Endothelial cell of umbilical vein (primary cell): ENCODE measurements around the gene PRLR.

Source experiments
- EZH2 ChIP-seq: IDR thresholded peaks from 2 replicates; pipeline ENCODE4 v1.6.1; 2012; ENCODE audit warnings: borderline replicate concordance, low read depth, mild to moderate bottlenecking, moderate library complexity, low read length, inconsistent platforms; ENCODE audit not compliant: severe bottlenecking
- POLR2A ChIP-seq: IDR thresholded peaks from 2 replicates; pipeline ENCODE4 v1.6.1; 2012; ENCODE audit warnings: low read depth, mild to moderate bottlenecking, control low read depth, low read length
- TF ChIP-seq, protein P1 (sequence below), 2 donors: IDR thresholded peaks; 1 replicate in 1 of 2; 2 replicates in 1 of 2; pipeline ENCODE4 v1.5.1; 2011; ENCODE audit warnings: low read length in 2 of 2, mild to moderate bottlenecking in 2 of 2, moderate library complexity in 2 of 2, control low read depth in 1 of 2, inconsistent platforms in 1 of 2, low read depth in 1 of 2; ENCODE audit not compliant: insufficient read depth in 1 of 2; ENCODE audit errors: extremely low read depth in 1 of 2

GRCh38 chr5:35199886-35200285, 30.4 kb downstream of the PRLR start:
- TF ChIP-seq, protein P1, sequence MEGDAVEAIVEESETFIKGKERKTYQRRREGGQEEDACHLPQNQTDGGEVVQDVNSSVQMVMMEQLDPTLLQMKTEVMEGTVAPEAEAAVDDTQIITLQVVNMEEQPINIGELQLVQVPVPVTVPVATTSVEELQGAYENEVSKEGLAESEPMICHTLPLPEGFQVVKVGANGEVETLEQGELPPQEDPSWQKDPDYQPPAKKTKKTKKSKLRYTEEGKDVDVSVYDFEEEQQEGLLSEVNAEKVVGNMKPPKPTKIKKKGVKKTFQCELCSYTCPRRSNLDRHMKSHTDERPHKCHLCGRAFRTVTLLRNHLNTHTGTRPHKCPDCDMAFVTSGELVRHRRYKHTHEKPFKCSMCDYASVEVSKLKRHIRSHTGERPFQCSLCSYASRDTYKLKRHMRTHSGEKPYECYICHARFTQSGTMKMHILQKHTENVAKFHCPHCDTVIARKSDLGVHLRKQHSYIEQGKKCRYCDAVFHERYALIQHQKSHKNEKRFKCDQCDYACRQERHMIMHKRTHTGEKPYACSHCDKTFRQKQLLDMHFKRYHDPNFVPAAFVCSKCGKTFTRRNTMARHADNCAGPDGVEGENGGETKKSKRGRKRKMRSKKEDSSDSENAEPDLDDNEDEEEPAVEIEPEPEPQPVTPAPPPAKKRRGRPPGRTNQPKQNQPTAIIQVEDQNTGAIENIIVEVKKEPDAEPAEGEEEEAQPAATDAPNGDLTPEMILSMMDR (IDR thresholded peaks at IDR 0.05; ENCODE audit: extremely low read depth in 1 of 2, insufficient read depth in 1 of 2, low read depth in 1 of 2, low read length in 2 of 2), result no peak
- TF ChIP-seq POLR2A, result no peak
- no peak for TF ChIP-seq EZH2
